GM23338 (cell line): ENCODE data around the gene SUB1.

ENCODE experiments used
- CREB1 ChIP-seq: fragments of 250-450 bp; sonication (Bioruptor Pico); IDR thresholded peaks from 2 replicates; pipeline ENCODE4 v1.5.0; 2020; ENCODE audit warnings: low read depth, mild to moderate bottlenecking, moderate library complexity
- CTCF ChIP-seq, 2 experiments: fragments of 200-600 bp in 1 of 2; sonication (generic) in 1 of 2; conservative IDR thresholded peaks; 2 replicates each; pipeline versions ENCODE4 v1.5.1 to v1.6.1; 2016 to 2017; ENCODE audit warnings: antibody characterized with exemption in 2 of 2, low read depth in 2 of 2, mild to moderate bottlenecking in 2 of 2, moderate library complexity in 1 of 2
- ETS1 ChIP-seq: IDR thresholded peaks from 2 replicates; pipeline ENCODE4 v1.6.1; 2016; ENCODE audit warnings: antibody characterized with exemption
- EZH2 ChIP-seq: fragments of 200-600 bp; sonication (generic); IDR thresholded peaks from one replicate; pipeline ENCODE4 v1.8.0; 2017; ENCODE audit warnings: antibody characterized with exemption, mild to moderate bottlenecking, low read depth; ENCODE audit not compliant: unreplicated experiment
- EZH2phosphoT487 ChIP-seq: fragments of 200-600 bp; sonication (generic); IDR thresholded peaks from one replicate; pipeline ENCODE4 v1.8.1; 2018; ENCODE audit warnings: antibody characterized with exemption; ENCODE audit not compliant: unreplicated experiment
- JUNB ChIP-seq: IDR thresholded peaks from one replicate; pipeline ENCODE4 v1.6.1; 2016; ENCODE audit warnings: antibody characterized with exemption; ENCODE audit not compliant: unreplicated experiment
- POLR2AphosphoS5 ChIP-seq: IDR thresholded peaks from 2 replicates; pipeline ENCODE4 v1.6.1; 2016; ENCODE audit warnings: antibody characterized with exemption, low read depth
- STAT1 ChIP-seq: IDR thresholded peaks from one replicate; pipeline ENCODE4 v1.6.1; 2016; ENCODE audit warnings: antibody characterized with exemption; ENCODE audit not compliant: unreplicated experiment
- ZNF114 ChIP-seq: fragments of 250-450 bp; sonication (Bioruptor Pico); IDR thresholded peaks from 2 replicates; pipeline ENCODE4 v1.5.0; 2020; ENCODE audit warnings: mild to moderate bottlenecking, moderate library complexity
- ZNF331 ChIP-seq: fragments of 250-450 bp; sonication (Bioruptor Pico); IDR thresholded peaks from 2 replicates; pipeline ENCODE4 v1.5.0; 2020; ENCODE audit warnings: low read depth, mild to moderate bottlenecking, moderate library complexity
- TF ChIP-seq, protein P1 (sequence below): IDR thresholded peaks from one replicate; pipeline ENCODE4 v1.6.1; 2018; ENCODE audit warnings: antibody characterized with exemption; ENCODE audit not compliant: unreplicated experiment

- TF ChIP-seq POLR2AphosphoS5 (no peak), ETS1 (no peak), CTCF (conservative IDR thresholded peaks at IDR 0.05; ENCODE audit: low read depth in 2 of 2) (no peak), STAT1 (no peak), EZH2 (no peak), CREB1 (CRISPR knock-in tag) (no peak), EZH2phosphoT487 (no peak), JUNB (no peak), ZNF114 (no peak), ZNF331 (CRISPR knock-in tag) (no peak)
- TF ChIP-seq, protein P1, sequence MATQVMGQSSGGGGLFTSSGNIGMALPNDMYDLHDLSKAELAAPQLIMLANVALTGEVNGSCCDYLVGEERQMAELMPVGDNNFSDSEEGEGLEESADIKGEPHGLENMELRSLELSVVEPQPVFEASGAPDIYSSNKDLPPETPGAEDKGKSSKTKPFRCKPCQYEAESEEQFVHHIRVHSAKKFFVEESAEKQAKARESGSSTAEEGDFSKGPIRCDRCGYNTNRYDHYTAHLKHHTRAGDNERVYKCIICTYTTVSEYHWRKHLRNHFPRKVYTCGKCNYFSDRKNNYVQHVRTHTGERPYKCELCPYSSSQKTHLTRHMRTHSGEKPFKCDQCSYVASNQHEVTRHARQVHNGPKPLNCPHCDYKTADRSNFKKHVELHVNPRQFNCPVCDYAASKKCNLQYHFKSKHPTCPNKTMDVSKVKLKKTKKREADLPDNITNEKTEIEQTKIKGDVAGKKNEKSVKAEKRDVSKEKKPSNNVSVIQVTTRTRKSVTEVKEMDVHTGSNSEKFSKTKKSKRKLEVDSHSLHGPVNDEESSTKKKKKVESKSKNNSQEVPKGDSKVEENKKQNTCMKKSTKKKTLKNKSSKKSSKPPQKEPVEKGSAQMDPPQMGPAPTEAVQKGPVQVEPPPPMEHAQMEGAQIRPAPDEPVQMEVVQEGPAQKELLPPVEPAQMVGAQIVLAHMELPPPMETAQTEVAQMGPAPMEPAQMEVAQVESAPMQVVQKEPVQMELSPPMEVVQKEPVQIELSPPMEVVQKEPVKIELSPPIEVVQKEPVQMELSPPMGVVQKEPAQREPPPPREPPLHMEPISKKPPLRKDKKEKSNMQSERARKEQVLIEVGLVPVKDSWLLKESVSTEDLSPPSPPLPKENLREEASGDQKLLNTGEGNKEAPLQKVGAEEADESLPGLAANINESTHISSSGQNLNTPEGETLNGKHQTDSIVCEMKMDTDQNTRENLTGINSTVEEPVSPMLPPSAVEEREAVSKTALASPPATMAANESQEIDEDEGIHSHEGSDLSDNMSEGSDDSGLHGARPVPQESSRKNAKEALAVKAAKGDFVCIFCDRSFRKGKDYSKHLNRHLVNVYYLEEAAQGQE: no peak
Observed at GRCh38 chr5:32542216-32543059, 42.9 kb upstream of the SUB1 start.
